GM18511 (cell line): ENCODE data around the gene CNGA3.

Experiments used
- ATAC-seq: cut with Tn5 transposase; IDR thresholded peaks from one replicate; pipeline ENCODE4 v1.9.1; 2021; ENCODE audit warnings: mild to moderate bottlenecking, moderate library complexity; ENCODE audit not compliant: unreplicated experiment

The CNGA3 gene

GRCh38 chr2:98438190-98439133, 92.2 kb downstream of the CNGA3 start:
- peak; percentile 81 for ATAC-seq

GRCh38 chr2:98441706-98442450, 95.6 kb downstream of the CNGA3 start:
- ATAC-seq: no peak

- no peak for ATAC-seq
Observed at GRCh38 chr2:98442488-98442887, 96.2 kb downstream of the CNGA3 start.

GRCh38 chr2:98444436-98445176, 98.3 kb downstream of the CNGA3 start, which contains the start of gene INPP4A:
TSS of gene INPP4A (plus strand) at chr2:98444858. CDS start at chr2:98520049, 75,191 bp downstream.
- ATAC-seq: peak; percentile 84

- ATAC-seq: peak; percentile 42
Observed at GRCh38 chr2:98445177-98445682, 99.0 kb downstream of the CNGA3 start.

GRCh38 chr2:98445683-98446581, 99.7 kb downstream of the CNGA3 start:
- ATAC-seq: no peak

GRCh38 chr2:98446850-98447249, 100.6 kb downstream of the CNGA3 start:
- ATAC-seq: no peak
